ENCODE results near the gene HACE1.
A peak's percentile ranks its signal among the peaks of the same experiment; 100 is the strongest.

The HACE1 gene

GRCh38 chr6:104859225-104860146 is at the start of gene HACE1 (continued):
- TF ChIP-seq ZNF37A (tag by site-specific recombination; IDR thresholded peaks at IDR 0.05) (no peak), ZNF169 (tag by site-specific recombination; IDR thresholded peaks at IDR 0.05) (no peak), ZNF18 (tag by site-specific recombination; IDR thresholded peaks at IDR 0.05) (no peak), ZBTB48 (tag by site-specific recombination; IDR thresholded peaks at IDR 0.05) (peak; percentile 72)

GRCh38 chr6:104908888-104909525 is 49.3 kb upstream of the HACE1 start:
- H3K36me3 ChIP-seq (ENCODE audit: control insufficient read depth in 2 of 2, insufficient read depth in 1 of 2, low read length in 2 of 2), result no peaks in the 10 kb centered on the region
- no peak overlapping the region for H3K27ac ChIP-seq (ENCODE audit: extremely low read depth, low read depth, low read length)
- no peaks in the 10 kb centered on the region for H3K4me1 ChIP-seq (ENCODE audit: control insufficient read depth, insufficient read depth, low read length)
- ChIA-PET POLR2A (no interaction called here), CTCF (interaction anchor here (0.6 to 0.9 kb wide), 3 partner anchors 79 to 648 kb away, joined by 3 to 4 read pairs (median 3); no protein-coding TSS in a partner anchor)
- TF ChIP-seq ZNF626 (tag by site-specific recombination; IDR thresholded peaks at IDR 0.05) (no peak), RBAK (tag by site-specific recombination; IDR thresholded peaks at IDR 0.05) (no peak), ZNF792 (tag by site-specific recombination; IDR thresholded peaks at IDR 0.05) (no peak), PRDM1 (tag by site-specific recombination; IDR thresholded peaks at IDR 0.05) (no peak)
- TF ChIP-seq, protein P1, sequence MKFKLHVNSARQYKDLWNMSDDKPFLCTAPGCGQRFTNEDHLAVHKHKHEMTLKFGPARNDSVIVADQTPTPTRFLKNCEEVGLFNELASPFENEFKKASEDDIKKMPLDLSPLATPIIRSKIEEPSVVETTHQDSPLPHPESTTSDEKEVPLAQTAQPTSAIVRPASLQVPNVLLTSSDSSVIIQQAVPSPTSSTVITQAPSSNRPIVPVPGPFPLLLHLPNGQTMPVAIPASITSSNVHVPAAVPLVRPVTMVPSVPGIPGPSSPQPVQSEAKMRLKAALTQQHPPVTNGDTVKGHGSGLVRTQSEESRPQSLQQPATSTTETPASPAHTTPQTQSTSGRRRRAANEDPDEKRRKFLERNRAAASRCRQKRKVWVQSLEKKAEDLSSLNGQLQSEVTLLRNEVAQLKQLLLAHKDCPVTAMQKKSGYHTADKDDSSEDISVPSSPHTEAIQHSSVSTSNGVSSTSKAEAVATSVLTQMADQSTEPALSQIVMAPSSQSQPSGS (tag by site-specific recombination; IDR thresholded peaks at IDR 0.05; ENCODE audit: low read depth), result no peak
- H3K9me3 ChIP-seq (ENCODE audit: control insufficient read depth, insufficient read depth, low read depth, low read length), result no peaks in the 10 kb centered on the region
- no peak overlapping the region for H3K4me3 ChIP-seq (ENCODE audit: low read depth, low read length)

DNA sequence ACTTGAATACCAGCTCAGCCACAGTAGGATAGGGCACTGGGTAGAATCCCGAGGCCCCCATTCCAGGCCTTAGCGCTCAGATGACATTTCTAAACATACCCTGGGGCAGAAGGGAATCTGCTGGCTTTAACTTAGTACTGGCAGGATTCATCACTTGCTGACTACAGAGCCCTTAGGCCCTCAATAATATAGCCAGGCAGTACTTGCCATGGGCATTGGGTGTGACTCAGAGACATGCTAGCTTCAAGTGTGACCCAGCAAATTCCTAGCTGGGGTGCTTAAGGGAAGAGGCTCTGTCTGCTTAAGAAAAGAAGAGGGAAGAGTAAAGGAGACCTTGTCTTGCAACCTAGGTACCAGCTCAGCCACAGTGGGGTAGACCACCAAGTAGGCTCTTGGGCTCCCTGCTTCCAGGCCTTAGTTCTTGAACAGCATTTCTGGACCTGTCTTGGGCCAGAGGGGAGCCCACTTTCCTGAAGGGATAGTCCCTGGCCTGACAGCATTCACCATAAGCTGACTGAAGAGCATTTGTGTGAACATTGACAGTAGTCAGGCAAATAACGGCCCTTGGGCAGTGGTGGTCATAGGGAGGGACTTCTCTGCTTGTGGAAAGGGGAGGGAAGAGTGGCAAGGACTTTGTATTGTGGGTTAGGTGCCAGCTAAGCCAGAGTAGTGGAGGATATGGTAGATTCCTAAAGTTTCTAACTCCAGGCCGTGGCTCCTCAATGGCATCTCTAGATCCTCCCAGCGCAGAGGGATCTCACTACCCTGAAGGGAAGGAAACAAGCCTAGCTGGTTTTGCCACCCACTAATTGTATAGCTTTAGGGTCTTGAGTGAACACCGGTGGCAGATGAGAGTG is 48.5 kb upstream of the HACE1 start:
- H3K9me3 ChIP-seq (ENCODE audit: control insufficient read depth, insufficient read depth, low read depth, low read length), result no peaks in the 10 kb centered on the region
- H3K27ac ChIP-seq (ENCODE audit: extremely low read depth, low read depth, low read length), result no peak overlapping the region
- no peak overlapping the region for H3K4me3 ChIP-seq (ENCODE audit: low read depth, low read length)
- no peaks in the 10 kb centered on the region for H3K36me3 ChIP-seq (ENCODE audit: control insufficient read depth in 2 of 2, insufficient read depth in 1 of 2, low read length in 2 of 2)
- ChIA-PET POLR2A (no interaction called here), CTCF (interaction anchor here (0.6 to 0.7 kb wide), 2 partner anchors 80 to 649 kb away, joined by 3 to 4 read pairs; no protein-coding TSS in a partner anchor)
- H3K4me1 ChIP-seq (ENCODE audit: control insufficient read depth, insufficient read depth, low read length), result no peaks in the 10 kb centered on the region
- no peak for TF ChIP-seq ZBTB6 (tag by site-specific recombination; IDR thresholded peaks at IDR 0.05)
- TF ChIP-seq ZNF510 (tag by site-specific recombination; IDR thresholded peaks at IDR 0.05; ENCODE audit: insufficient replicate concordance), result no peak
- no peak for TF ChIP-seq TRIM28 (IDR thresholded peaks at IDR 0.05; ENCODE audit: borderline replicate concordance, low read length)
- no peak for TF ChIP-seq ZNF530 (tag by site-specific recombination; IDR thresholded peaks at IDR 0.05; ENCODE audit: low read depth)
- TF ChIP-seq ZNF704 (tag by site-specific recombination; IDR thresholded peaks at IDR 0.05), result no peak
- no peak for TF ChIP-seq MEIS1 (CRISPR knock-in tag; IDR thresholded peaks at IDR 0.05; ENCODE audit: borderline replicate concordance)
- TF ChIP-seq ZNF311 (tag by site-specific recombination; IDR thresholded peaks at IDR 0.05; ENCODE audit: borderline replicate concordance), result no peak
- no peak for TF ChIP-seq ZNF24 (tag by site-specific recombination; IDR thresholded peaks at IDR 0.05)
- no peak for TF ChIP-seq ZNF600 (tag by site-specific recombination; IDR thresholded peaks at IDR 0.05)
- no peak for TF ChIP-seq ZNF513 (tag by site-specific recombination; IDR thresholded peaks at IDR 0.05)
- no peak for TF ChIP-seq ZNF2 (tag by site-specific recombination; IDR thresholded peaks at IDR 0.05)
- TF ChIP-seq ZNF214 (tag by site-specific recombination; IDR thresholded peaks at IDR 0.05; ENCODE audit: borderline replicate concordance), result no peak
